Body of pancreas (tissue), 4 donors: ENCODE data around the gene OR12D1.

Experiments used
- POLR2A ChIP-seq, 3 donors: fragments of 450-650 bp; IDR thresholded peaks; one replicate each; pipeline ENCODE4 v1.6.1; 2016; ENCODE audit warnings: antibody characterized with exemption in 3 of 3, mild to moderate bottlenecking in 2 of 3
- TF ChIP-seq, protein P1 (sequence below), 7 experiments: fragments of 450-650 bp in 4 of 7; fragments of 200-600 bp in 3 of 7; sonication (generic) in 3 of 7; IDR thresholded peaks; one replicate each; pipeline ENCODE4 v1.5.1; 2016 to 2019; ENCODE audit warnings: antibody characterized with exemption in 7 of 7

DNA sequence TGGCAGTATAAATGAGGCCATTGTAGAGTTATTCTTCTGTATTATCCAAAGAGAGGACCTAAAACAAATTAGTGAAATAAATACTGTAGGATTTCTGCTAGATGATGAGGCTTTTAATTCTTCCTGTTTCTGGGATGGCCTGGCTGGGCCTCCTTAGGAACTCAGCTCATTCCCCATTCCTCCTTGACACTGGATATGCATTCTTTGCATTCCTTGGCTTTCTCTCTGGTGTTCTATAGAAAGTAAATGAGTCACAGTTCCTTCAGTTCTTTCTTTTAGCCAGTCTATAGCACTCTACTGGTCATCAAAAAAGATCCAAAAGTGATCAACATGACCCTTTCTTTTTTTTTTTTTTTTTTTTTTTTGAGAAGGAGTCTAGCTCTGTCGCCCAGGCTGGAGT is 32.9 kb downstream of the OR12D1 start:
- TF ChIP-seq POLR2A (IDR thresholded peaks at IDR 0.05) = no peak
- TF ChIP-seq, protein P1, sequence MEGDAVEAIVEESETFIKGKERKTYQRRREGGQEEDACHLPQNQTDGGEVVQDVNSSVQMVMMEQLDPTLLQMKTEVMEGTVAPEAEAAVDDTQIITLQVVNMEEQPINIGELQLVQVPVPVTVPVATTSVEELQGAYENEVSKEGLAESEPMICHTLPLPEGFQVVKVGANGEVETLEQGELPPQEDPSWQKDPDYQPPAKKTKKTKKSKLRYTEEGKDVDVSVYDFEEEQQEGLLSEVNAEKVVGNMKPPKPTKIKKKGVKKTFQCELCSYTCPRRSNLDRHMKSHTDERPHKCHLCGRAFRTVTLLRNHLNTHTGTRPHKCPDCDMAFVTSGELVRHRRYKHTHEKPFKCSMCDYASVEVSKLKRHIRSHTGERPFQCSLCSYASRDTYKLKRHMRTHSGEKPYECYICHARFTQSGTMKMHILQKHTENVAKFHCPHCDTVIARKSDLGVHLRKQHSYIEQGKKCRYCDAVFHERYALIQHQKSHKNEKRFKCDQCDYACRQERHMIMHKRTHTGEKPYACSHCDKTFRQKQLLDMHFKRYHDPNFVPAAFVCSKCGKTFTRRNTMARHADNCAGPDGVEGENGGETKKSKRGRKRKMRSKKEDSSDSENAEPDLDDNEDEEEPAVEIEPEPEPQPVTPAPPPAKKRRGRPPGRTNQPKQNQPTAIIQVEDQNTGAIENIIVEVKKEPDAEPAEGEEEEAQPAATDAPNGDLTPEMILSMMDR (IDR thresholded peaks at IDR 0.05) = no peak
